RWPE2 (cell line): Measurements from ENCODE around the gene USP9X.
"Not testable (repeated sequence)": the region's sequence is repeated elsewhere in the genome, so short reads cannot be mapped to it uniquely, and the experiment has no call there.

Experiments
- ATAC-seq: fragments of 200-7000 bp; cut with Tn5 transposase; 3 replicates; pipeline ENCODE4 v1.9.1; 2021; ENCODE audit warnings: low read depth
- DNase-seq: peaks from one replicate; pipeline ENCODE4 v3.0.0-alpha.2; 2020; ENCODE audit warnings: low spot score
- H3K27ac ChIP-seq: fragments of 450-650 bp; 2 replicates; pipeline ENCODE4 v1.5.1; 2017; ENCODE audit warnings: mild to moderate bottlenecking; ENCODE audit not compliant: poor library complexity, severe bottlenecking
- H3K27me3 ChIP-seq: fragments of 250-450 bp; sonication (Bioruptor Pico); 2 replicates; pipeline ENCODE4 v1.5.1; 2021; ENCODE audit warnings: mild to moderate bottlenecking, moderate library complexity; ENCODE audit not compliant: insufficient read depth, poor library complexity, severe bottlenecking
- H3K36me3 ChIP-seq: fragments of 250-450 bp; sonication (Bioruptor Pico); 2 replicates; pipeline ENCODE4 v1.5.1; 2020; ENCODE audit warnings: low read depth, mild to moderate bottlenecking, moderate library complexity
- H3K4me1 ChIP-seq: fragments of 250-450 bp; sonication (Bioruptor Pico); 2 replicates; pipeline ENCODE4 v1.5.1; 2021; ENCODE audit warnings: mild to moderate bottlenecking, moderate library complexity; ENCODE audit not compliant: insufficient read depth, poor library complexity, severe bottlenecking
- H3K4me3 ChIP-seq: fragments of 250-450 bp; sonication (Bioruptor Pico); 2 replicates; pipeline ENCODE4 v1.5.1; 2021; ENCODE audit warnings: mild to moderate bottlenecking, moderate library complexity; ENCODE audit not compliant: severe bottlenecking
- H3K9me3 ChIP-seq: fragments of 250-450 bp; sonication (Bioruptor Pico); 2 replicates; pipeline ENCODE4 v1.5.1; 2021; ENCODE audit warnings: mild to moderate bottlenecking, moderate library complexity; ENCODE audit not compliant: severe bottlenecking
- TF ChIP-seq, protein P1 (sequence below): fragments of 450-650 bp; IDR thresholded peaks from one replicate; pipeline ENCODE4 v1.5.1; 2017; ENCODE audit warnings: mild to moderate bottlenecking, moderate library complexity; ENCODE audit not compliant: poor library complexity, severe bottlenecking

Gene USP9X

DNA sequence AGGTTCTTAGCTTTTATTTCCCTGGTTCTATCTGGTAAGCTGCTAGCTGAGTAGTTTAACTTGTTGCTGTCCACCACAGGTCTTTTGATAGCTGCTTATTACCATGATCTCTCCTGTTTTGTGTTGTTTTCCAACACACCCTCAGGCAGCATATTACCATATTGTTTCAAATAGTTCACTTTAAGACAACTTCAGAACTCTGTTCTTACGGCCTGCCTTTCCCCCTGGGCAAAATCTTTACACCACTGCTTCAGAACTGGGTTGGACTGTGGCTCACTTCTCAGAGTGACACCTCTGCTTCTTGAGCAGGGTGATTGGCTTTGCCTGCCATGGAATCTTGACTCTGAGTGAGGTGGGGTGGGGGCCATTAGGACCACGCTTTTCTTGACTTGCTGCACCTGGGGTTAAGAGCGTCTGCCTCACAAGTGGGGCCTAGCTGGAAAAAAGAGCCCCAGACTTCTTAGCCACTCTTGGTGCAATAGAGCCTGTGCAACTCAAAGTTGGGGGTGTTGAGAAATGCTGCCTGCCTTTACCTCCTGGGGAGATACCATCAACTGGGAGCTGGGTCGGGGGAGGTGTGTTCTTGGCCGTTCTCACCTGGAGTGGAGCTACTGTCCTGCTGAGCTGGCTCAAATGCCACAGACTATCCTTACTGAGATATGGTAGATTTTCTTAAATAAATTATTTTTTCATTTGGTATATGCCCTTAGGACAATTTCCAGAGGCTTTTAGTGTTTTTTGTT, 23.4 kb downstream of the USP9X start:
- Histone ChIP-seq H3K36me3 (no peaks in the 10 kb centered on the region), H3K4me1 (no peaks in the 10 kb centered on the region), H3K4me3 (no peak overlapping the region), H3K27ac (no peak overlapping the region), H3K9me3 (no peaks in the 10 kb centered on the region), H3K27me3 (no peaks in the 10 kb centered on the region)
- TF ChIP-seq, protein P1, sequence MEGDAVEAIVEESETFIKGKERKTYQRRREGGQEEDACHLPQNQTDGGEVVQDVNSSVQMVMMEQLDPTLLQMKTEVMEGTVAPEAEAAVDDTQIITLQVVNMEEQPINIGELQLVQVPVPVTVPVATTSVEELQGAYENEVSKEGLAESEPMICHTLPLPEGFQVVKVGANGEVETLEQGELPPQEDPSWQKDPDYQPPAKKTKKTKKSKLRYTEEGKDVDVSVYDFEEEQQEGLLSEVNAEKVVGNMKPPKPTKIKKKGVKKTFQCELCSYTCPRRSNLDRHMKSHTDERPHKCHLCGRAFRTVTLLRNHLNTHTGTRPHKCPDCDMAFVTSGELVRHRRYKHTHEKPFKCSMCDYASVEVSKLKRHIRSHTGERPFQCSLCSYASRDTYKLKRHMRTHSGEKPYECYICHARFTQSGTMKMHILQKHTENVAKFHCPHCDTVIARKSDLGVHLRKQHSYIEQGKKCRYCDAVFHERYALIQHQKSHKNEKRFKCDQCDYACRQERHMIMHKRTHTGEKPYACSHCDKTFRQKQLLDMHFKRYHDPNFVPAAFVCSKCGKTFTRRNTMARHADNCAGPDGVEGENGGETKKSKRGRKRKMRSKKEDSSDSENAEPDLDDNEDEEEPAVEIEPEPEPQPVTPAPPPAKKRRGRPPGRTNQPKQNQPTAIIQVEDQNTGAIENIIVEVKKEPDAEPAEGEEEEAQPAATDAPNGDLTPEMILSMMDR: no peak
- DNase-seq (no peak), ATAC-seq (no peak)

DNA sequence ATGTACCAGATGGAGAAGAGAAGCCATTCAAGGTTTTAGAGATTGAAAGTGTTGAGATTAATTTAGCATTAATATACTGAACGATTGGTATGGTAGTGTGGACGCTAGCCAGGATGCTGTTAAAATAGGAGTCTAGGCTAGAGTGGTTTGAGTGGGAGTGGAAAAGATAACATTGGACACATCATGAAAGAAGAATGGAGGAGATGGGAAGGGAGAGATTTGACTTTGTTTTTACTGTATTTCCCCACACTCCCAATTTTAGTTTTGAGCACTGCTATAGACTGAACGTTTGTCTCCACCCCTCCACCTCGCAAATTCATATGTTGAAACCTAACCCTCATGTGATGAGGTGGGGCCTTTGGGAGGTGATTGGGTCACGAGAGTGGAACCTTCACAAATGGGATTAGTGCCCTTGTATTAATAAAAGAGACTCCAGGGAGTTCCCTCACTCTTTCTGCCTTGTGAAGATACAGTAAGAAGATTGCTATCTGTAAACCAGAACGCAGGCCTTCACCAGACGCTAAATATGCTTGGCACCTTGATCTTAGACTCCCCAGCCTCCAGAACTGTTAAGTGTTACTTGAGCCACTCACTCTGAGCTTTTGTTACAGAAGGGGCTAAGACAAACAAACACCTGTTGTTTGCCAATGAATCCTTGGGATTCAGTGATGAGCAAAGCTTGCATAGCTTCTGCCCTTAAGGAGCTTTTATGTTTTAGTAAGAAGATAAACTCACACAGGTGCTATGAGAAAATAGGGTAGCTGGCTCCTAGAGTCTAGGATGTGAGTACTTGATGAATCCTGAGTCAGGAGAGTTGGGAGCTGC, 25.8 kb downstream of the USP9X start:
- ATAC-seq: no peak
- H3K4me1 ChIP-seq: no peaks in the 10 kb centered on the region
- H3K36me3 ChIP-seq: no peaks in the 10 kb centered on the region
- DNase-seq: no peak
- no peak overlapping the region for H3K27ac ChIP-seq
- no peaks in the 10 kb centered on the region for H3K27me3 ChIP-seq
- H3K4me3 ChIP-seq: no peak overlapping the region
- TF ChIP-seq, protein P1: no peak
- H3K9me3 ChIP-seq: no peaks in the 10 kb centered on the region

DNA sequence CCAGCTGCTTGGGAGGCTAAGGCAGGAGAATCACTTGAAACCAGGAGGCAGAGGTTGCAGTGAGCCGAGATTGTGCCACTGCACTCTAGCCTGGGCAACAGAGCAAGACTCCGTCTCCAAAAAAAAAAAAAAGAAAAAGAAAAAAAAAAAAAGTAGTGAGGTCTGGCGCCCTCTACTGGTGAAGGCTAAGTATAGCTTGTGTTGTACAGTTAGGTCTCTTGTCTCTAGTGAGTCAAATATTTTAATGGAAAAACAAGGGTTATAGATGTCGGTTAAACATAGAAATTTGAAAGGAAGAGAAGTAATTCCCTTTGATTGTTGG, 29.8 kb downstream of the USP9X start:
- TF ChIP-seq, protein P1: peak; percentile 81
- ATAC-seq, H3K4me1 ChIP-seq, H3K9me3 ChIP-seq, H3K36me3 ChIP-seq, H3K4me3 ChIP-seq, H3K27me3 ChIP-seq, DNase-seq: not testable (repeated sequence)
- H3K27ac ChIP-seq: peak overlapping the region; percentile 29

DNA sequence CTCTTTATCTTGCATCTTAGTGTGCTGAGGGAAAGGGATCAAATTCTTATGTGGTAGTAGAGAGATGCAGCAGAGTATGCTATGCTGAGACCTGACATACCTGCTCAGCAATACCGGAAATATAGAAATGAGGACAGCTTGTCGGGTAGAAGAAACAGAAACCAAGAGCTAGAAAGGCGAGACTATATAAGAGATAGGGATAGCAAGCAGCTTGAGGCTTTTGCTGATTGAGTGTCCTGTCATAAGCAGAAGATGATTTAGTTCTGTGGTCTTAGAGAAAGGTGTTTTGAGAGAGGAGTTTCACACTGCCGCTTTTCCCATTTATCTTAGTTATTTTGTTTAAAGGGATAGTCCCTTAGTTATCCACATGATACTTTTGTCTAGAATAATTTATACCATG, 31.7 kb downstream of the USP9X start:
- DNase-seq (no peak), ATAC-seq (peak; percentile 71)
- Histone ChIP-seq H3K4me3 (no peak overlapping the region), H3K27me3 (no peaks in the 10 kb centered on the region), H3K27ac (peak overlapping the region; percentile 13), H3K9me3 (no peaks in the 10 kb centered on the region), H3K36me3 (no peaks in the 10 kb centered on the region), H3K4me1 (no peaks in the 10 kb centered on the region)
- TF ChIP-seq, protein P1: no peak

DNA sequence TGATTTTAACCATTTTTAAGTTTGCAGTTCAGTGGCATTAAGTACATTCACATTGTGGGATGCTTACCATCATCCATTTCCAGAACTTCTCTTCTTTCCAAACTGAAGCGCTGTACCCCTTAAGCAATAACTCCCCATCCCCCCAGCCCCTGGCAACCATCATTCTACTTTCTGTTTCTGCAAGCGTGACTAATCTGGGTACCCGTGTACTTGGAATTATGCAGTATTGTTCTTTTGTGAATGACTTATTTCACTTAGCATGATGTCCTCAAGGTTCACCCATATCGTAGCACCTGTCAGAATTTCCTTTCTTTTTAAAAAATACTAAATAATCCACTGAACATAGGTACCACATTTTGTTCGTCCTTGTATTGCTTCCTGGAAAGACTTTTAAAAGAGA, 32.9 kb downstream of the USP9X start:
- Histone ChIP-seq H3K4me1 (no peaks in the 10 kb centered on the region), H3K4me3 (no peak overlapping the region), H3K27ac (no peak overlapping the region), H3K36me3 (no peaks in the 10 kb centered on the region), H3K27me3 (no peaks in the 10 kb centered on the region), H3K9me3 (no peaks in the 10 kb centered on the region)
- TF ChIP-seq, protein P1: no peak
- no peak for ATAC-seq
- DNase-seq: no peak
